K562 (cell line): ENCODE results near the gene DAPK2. TPM values are rescaled to one million over a fixed set of nuclear protein-coding genes. Genes with fewer than 3 reads are reported as not detected.

Source experiments
- HDAC1 ChIP-seq, 2 experiments: fragments of 450-650 bp; IDR thresholded peaks; 2 replicates each; pipeline ENCODE4 v1.6.1; 2016 to 2017; ENCODE audit warnings: inconsistent platforms in 1 of 2, mild to moderate bottlenecking in 1 of 2, moderate library complexity in 1 of 2
- HOXB6 ChIP-seq: fragments of 250-450 bp; sonication (Bioruptor Pico); IDR thresholded peaks from 2 replicates; pipeline ENCODE4 v1.5.1; 2022; ENCODE audit warnings: mild to moderate bottlenecking, borderline replicate concordance
- RBM17 ChIP-seq: fragments of 200-400 bp; formaldehyde crosslinking; IDR thresholded peaks from 2 replicates; pipeline ENCODE4 v1.6.1; 2017; ENCODE audit warnings: low read depth, mild to moderate bottlenecking, low read length, borderline replicate concordance
- ZNF408 ChIP-seq: fragments of 250-450 bp; sonication (Bioruptor Pico); IDR thresholded peaks from 2 replicates; pipeline ENCODE4 v1.4.0; 2020; ENCODE audit warnings: low read depth, mild to moderate bottlenecking, moderate library complexity
- ZNF445 ChIP-seq: fragments of 250-450 bp; sonication (Bioruptor Pico); IDR thresholded peaks from 2 replicates; pipeline ENCODE4 v1.4.0; 2020; ENCODE audit warnings: low read depth, mild to moderate bottlenecking, moderate library complexity
- ZNF583 ChIP-seq: fragments of 250-450 bp; sonication (Bioruptor Pico); IDR thresholded peaks from 2 replicates; pipeline ENCODE4 v1.4.0; 2020
- polyA plus RNA-seq, 8 experiments: library from polyadenylated mRNA; depleted of rRNA in 4 of 8; stranded (reverse) in 5 of 8; unstranded in 3 of 8; fragments of >200 nt; fragmentation: Nextera tagmentation in 2 of 8; fragmentation: Illumina TruSeq in 1 of 8; extraction: Ambion mirVana in 2 of 8; extraction: Trizol in 1 of 8; gene quantifications; 2 replicates each; pipeline versions ENCODE4 v1.2.1 to v1.2.3, GENCODE V29; 2011 to 2014; ENCODE audit warnings: inconsistent platforms in 1 of 8, missing spikeins in 1 of 8
- total RNA-seq, 7 experiments: library from RNA; depleted of rRNA in 6 of 7; stranded (reverse); fragments of >200 nt in 6 of 7; fragmentation: Illumina TruSeq in 2 of 7; extraction: Trizol in 2 of 7; gene quantifications; 2 replicates each; pipeline versions ENCODE4 v1.2.1 to v1.2.3, GENCODE V29; 2011 to 2021; ENCODE audit warnings: low replicate concordance in 1 of 7
- TF ChIP-seq, protein P1 (sequence below): fragments of 450-650 bp; formaldehyde crosslinking; IDR thresholded peaks from 2 replicates; pipeline ENCODE4 v1.4.0; 2020; ENCODE audit warnings: mild to moderate bottlenecking, moderate library complexity
- TF ChIP-seq, protein P2 (sequence below): fragments of 450-650 bp; IDR thresholded peaks from 2 replicates; pipeline ENCODE4 v1.6.1; 2017; ENCODE audit warnings: antibody characterized with exemption, mild to moderate bottlenecking

The DAPK2 gene
- total and polyA plus RNA-seq, 9 of the 15 experiments (the other 6 are each of a cell fraction or from before 2014, with no cell fraction given), result 0.14 to 5.2 (median 2.2) TPM

DNA sequence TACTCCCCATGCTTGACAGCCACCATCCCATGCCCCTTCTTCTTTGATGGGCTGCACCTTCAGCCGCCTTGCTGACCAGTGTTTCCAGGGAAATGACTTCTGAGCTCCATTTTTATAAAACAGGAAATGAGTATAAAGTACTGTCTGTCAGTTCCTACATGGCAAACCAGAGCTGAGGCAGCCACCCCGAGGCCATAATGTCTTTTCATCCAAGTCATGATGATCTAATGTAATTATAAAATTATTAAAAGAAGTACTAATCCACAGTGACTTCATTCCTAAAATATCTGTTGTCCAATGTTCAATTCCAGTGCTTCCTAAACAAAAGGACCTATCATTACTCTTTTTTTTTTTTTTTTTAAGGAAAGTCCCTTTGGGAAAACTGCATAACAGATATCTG, 137.3 kb downstream of the DAPK2 start (continued):
- TF ChIP-seq, protein P1, sequence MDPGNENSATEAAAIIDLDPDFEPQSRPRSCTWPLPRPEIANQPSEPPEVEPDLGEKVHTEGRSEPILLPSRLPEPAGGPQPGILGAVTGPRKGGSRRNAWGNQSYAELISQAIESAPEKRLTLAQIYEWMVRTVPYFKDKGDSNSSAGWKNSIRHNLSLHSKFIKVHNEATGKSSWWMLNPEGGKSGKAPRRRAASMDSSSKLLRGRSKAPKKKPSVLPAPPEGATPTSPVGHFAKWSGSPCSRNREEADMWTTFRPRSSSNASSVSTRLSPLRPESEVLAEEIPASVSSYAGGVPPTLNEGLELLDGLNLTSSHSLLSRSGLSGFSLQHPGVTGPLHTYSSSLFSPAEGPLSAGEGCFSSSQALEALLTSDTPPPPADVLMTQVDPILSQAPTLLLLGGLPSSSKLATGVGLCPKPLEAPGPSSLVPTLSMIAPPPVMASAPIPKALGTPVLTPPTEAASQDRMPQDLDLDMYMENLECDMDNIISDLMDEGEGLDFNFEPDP, result no peak
- TF ChIP-seq ZNF445 (CRISPR knock-in tag) (no peak), HDAC1 (IDR thresholded peaks at IDR 0.05) (no peak), ZNF583 (no peak), RBM17 (no peak), HOXB6 (no peak), ZNF408 (CRISPR knock-in tag) (no peak)
- TF ChIP-seq, protein P2, sequence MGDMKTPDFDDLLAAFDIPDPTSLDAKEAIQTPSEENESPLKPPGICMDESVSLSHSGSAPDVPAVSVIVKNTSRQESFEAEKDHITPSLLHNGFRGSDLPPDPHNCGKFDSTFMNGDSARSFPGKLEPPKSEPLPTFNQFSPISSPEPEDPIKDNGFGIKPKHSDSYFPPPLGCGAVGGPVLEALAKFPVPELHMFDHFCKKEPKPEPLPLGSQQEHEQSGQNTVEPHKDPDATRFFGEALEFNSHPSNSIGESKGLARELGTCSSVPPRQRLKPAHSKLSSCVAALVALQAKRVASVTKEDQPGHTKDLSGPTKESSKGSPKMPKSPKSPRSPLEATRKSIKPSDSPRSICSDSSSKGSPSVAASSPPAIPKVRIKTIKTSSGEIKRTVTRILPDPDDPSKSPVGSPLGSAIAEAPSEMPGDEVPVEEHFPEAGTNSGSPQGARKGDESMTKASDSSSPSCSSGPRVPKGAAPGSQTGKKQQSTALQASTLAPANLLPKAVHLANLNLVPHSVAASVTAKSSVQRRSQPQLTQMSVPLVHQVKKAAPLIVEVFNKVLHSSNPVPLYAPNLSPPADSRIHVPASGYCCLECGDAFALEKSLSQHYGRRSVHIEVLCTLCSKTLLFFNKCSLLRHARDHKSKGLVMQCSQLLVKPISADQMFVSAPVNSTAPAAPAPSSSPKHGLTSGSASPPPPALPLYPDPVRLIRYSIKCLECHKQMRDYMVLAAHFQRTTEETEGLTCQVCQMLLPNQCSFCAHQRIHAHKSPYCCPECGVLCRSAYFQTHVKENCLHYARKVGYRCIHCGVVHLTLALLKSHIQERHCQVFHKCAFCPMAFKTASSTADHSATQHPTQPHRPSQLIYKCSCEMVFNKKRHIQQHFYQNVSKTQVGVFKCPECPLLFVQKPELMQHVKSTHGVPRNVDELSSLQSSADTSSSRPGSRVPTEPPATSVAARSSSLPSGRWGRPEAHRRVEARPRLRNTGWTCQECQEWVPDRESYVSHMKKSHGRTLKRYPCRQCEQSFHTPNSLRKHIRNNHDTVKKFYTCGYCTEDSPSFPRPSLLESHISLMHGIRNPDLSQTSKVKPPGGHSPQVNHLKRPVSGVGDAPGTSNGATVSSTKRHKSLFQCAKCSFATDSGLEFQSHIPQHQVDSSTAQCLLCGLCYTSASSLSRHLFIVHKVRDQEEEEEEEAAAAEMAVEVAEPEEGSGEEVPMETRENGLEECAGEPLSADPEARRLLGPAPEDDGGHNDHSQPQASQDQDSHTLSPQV, result no peak
